Panc1 (cell line): ENCODE results near the gene MORN1. TPM values are rescaled to one million over a fixed set of nuclear protein-coding genes. Genes with fewer than 3 reads are reported as not detected.

Experiments
- ATAC-seq: fragments of 200-7000 bp; cut with Tn5 transposase; 2 replicates; pipeline ENCODE4 v1.9.1; 2020; ENCODE audit warnings: mild to moderate bottlenecking, moderate library complexity
- BruUV-seq: library from RNA; stranded (reverse); fragments of 400-500 nt; replicated peaks from 2 replicates; lab custom pipeline; 2021; lab: Mats Ljungman, UMichigan
- CTCF ChIA-PET: fragments of 300-600 bp; sonication (Branson Sonifier 250); formaldehyde crosslinking; loops from one replicate; lab custom pipeline; 2022; ENCODE audit warnings: antibody characterized with exemption; lab: Charles Lee
- POLR2A ChIA-PET: fragments of 300-600 bp; sonication (Branson Sonifier 250); formaldehyde crosslinking; loops from one replicate; lab custom pipeline; 2022; ENCODE audit warnings: antibody characterized with exemption; lab: Charles Lee
- DNase-seq: peaks from one replicate; pipeline ENCODE4 v3.0.0-alpha.2; 2010; ENCODE audit warnings: low read depth, low spot score
- H3K27ac ChIP-seq: 2 replicates; pipeline ENCODE4 v1.5.1; 2011; ENCODE audit warnings: mild to moderate bottlenecking, low read length, inconsistent platforms
- H3K27me3 ChIP-seq: fragments of 200-500 bp; sonication (Bioruptor generic); 2 replicates; pipeline ENCODE4 v1.6.0; 2014; ENCODE audit warnings: low read length, inconsistent platforms; ENCODE audit not compliant: control insufficient read depth, insufficient read depth
- H3K36me3 ChIP-seq: fragments of 200-500 bp; sonication (Bioruptor generic); 2 replicates; pipeline ENCODE4 v1.5.1; 2014; ENCODE audit warnings: inconsistent platforms, mild to moderate bottlenecking, low read length, moderate library complexity; ENCODE audit not compliant: control insufficient read depth, insufficient read depth
- H3K4me1 ChIP-seq: 2 replicates; pipeline ENCODE4 v1.5.1; 2011; ENCODE audit warnings: inconsistent platforms, mild to moderate bottlenecking, low read length, moderate library complexity; ENCODE audit not compliant: control insufficient read depth, insufficient read depth
- H3K4me3 ChIP-seq, 2 experiments: 2 replicates each; pipeline ENCODE4 v1.5.1; 2011 to 2012; ENCODE audit warnings: low read depth in 2 of 2, low read length in 2 of 2, mild to moderate bottlenecking in 2 of 2, inconsistent platforms in 1 of 2, moderate library complexity in 1 of 2
- H3K9me3 ChIP-seq: fragments of 200-500 bp; sonication (Bioruptor generic); 2 replicates; pipeline ENCODE4 v1.5.1; 2014; ENCODE audit warnings: low read depth, mild to moderate bottlenecking, inconsistent platforms, low read length, moderate library complexity; ENCODE audit not compliant: control insufficient read depth, insufficient read depth
- POLR2AphosphoS5 ChIP-seq: IDR thresholded peaks from 2 replicates; pipeline ENCODE4 v1.6.1; 2012; ENCODE audit warnings: mild to moderate bottlenecking, low read depth, low read length, moderate library complexity
- SIN3A ChIP-seq: IDR thresholded peaks from 2 replicates; pipeline ENCODE4 v1.6.1; 2012; ENCODE audit warnings: low read depth, mild to moderate bottlenecking, low read length, moderate library complexity, borderline replicate concordance; ENCODE audit not compliant: insufficient read depth
- TCF7L2 ChIP-seq: IDR thresholded peaks from 2 replicates; pipeline ENCODE4 v1.6.1; 2011; ENCODE audit warnings: mild to moderate bottlenecking, low read depth, low read length, inconsistent platforms
- in situ Hi-C: cut with HindIII; loops from 2 replicates; pipeline ENCODE4 v1.10.0; 2016; ENCODE audit warnings: low sequenced_read_pairs, low pct_unique_long_range_greater_than_20kb
- intact Hi-C: fragments of 100-400 bp; cut with micrococcal nuclease; formaldehyde crosslinking; loops from one replicate; pipeline ENCODE4 v1.10.0; 2022; ENCODE audit not compliant: unreplicated experiment
- total RNA-seq: library from RNA; stranded (reverse); gene quantifications from one replicate; pipeline ENCODE4 v1.2.1, GENCODE V29; 2021; ENCODE audit not compliant: unreplicated experiment
- TF ChIP-seq, protein P1 (sequence below): fragments of 450-650 bp; IDR thresholded peaks from 2 replicates; pipeline ENCODE4 v1.5.1; 2017; ENCODE audit warnings: mild to moderate bottlenecking
- TF ChIP-seq, protein P2 (sequence below), 2 experiments: IDR thresholded peaks; 2 replicates each; pipeline ENCODE4 v1.6.1; 2011 to 2012; ENCODE audit warnings: low read depth in 2 of 2, control low read depth in 1 of 2, low read length in 1 of 2, mild to moderate bottlenecking in 1 of 2, moderate library complexity in 1 of 2; ENCODE audit not compliant: insufficient read depth in 1 of 2

MORN1 gene
- total RNA-seq, 1 experiment from 2014 or later = 21.3 TPM

DNA sequence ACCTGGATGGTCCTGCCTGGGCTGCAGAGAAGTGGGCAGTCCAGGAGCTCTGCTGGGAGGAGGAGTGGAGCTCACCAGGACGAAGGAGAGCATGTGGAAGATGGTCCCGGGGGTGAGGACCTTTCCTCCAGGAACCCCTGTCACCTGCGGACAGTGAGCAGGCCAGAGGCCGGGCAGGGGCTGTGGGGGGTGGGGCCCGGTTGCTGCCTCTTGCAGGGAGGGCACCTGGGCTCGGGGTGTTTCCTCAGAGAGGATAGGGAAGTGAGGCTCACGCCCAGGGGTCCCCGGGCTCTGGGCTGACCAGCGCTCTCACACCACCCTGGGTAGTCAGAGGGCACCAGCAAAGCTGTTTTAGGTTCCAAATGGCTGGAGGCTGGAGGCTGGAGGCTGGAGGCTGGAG lies 43.7 kb upstream of the MORN1 start:
- no peaks in the 10 kb centered on the region for H3K27me3 ChIP-seq
- no TSS peak for BruUV-seq
- in situ Hi-C loops (no loop called here), intact Hi-C loops (no loop called here)
- H3K27ac ChIP-seq = no peak overlapping the region
- ATAC-seq (no peak), DNase-seq (no peak)
- peaks cover 3% of the 10 kb centered on the region; the same call in 1 of the 2 replicates for H3K4me1 ChIP-seq
- H3K4me3 ChIP-seq = no peak overlapping the region
- TF ChIP-seq, protein P1, sequence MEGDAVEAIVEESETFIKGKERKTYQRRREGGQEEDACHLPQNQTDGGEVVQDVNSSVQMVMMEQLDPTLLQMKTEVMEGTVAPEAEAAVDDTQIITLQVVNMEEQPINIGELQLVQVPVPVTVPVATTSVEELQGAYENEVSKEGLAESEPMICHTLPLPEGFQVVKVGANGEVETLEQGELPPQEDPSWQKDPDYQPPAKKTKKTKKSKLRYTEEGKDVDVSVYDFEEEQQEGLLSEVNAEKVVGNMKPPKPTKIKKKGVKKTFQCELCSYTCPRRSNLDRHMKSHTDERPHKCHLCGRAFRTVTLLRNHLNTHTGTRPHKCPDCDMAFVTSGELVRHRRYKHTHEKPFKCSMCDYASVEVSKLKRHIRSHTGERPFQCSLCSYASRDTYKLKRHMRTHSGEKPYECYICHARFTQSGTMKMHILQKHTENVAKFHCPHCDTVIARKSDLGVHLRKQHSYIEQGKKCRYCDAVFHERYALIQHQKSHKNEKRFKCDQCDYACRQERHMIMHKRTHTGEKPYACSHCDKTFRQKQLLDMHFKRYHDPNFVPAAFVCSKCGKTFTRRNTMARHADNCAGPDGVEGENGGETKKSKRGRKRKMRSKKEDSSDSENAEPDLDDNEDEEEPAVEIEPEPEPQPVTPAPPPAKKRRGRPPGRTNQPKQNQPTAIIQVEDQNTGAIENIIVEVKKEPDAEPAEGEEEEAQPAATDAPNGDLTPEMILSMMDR = no peak
- TF ChIP-seq SIN3A = no peak
- TF ChIP-seq POLR2AphosphoS5 = no peak
- no peak for TF ChIP-seq TCF7L2
- TF ChIP-seq, protein P2, sequence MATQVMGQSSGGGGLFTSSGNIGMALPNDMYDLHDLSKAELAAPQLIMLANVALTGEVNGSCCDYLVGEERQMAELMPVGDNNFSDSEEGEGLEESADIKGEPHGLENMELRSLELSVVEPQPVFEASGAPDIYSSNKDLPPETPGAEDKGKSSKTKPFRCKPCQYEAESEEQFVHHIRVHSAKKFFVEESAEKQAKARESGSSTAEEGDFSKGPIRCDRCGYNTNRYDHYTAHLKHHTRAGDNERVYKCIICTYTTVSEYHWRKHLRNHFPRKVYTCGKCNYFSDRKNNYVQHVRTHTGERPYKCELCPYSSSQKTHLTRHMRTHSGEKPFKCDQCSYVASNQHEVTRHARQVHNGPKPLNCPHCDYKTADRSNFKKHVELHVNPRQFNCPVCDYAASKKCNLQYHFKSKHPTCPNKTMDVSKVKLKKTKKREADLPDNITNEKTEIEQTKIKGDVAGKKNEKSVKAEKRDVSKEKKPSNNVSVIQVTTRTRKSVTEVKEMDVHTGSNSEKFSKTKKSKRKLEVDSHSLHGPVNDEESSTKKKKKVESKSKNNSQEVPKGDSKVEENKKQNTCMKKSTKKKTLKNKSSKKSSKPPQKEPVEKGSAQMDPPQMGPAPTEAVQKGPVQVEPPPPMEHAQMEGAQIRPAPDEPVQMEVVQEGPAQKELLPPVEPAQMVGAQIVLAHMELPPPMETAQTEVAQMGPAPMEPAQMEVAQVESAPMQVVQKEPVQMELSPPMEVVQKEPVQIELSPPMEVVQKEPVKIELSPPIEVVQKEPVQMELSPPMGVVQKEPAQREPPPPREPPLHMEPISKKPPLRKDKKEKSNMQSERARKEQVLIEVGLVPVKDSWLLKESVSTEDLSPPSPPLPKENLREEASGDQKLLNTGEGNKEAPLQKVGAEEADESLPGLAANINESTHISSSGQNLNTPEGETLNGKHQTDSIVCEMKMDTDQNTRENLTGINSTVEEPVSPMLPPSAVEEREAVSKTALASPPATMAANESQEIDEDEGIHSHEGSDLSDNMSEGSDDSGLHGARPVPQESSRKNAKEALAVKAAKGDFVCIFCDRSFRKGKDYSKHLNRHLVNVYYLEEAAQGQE (IDR thresholded peaks at IDR 0.05; ENCODE audit: insufficient read depth in 1 of 2, low read depth in 2 of 2, low read length in 1 of 2) = no peak
- no peaks in the 10 kb centered on the region for H3K9me3 ChIP-seq
- CTCF ChIA-PET = no interaction called here
- no peaks in the 10 kb centered on the region for H3K36me3 ChIP-seq
- POLR2A ChIA-PET = interaction anchor here (0.6 kb wide), 1 partner anchor 128 kb away, joined by 11 read pairs; no protein-coding TSS in a partner anchor

DNA sequence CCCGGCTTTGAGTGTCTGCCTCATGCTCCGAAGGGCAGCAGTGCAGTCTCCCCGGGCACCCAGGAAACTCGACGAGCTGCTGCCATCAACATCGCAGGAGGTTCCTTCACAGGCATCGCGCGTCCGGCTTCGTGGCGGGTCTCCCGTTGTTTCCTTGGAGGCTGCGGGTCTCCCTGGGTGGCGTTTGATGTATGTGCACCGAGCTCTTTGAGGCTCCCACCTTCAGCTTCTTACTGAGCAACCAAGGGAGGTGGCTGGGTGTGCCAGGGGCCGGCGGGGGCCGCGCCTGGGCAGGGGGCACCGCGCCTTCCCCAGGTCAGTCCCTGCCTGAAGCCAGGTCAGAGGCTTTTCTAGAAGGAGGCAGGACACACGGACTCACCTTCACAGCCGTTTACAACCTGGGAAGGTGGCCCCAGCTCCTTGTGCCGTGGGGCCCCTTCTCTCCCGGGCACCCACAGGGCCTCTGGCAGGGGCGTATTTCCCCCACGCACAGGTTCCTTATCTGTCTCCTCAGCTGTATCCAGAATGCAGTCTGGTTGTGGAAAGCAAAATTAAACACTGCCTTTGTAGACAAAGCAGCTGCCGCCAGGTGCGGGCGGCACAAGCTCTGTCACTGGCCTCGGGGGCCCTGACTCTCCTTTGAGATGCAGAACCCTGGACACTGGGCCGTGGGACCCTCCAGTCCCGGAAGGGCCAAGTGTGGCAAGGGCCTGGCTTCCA lies 42.7 kb upstream of the MORN1 start:
- ATAC-seq = no peak
- Histone ChIP-seq H3K4me1 (peaks cover 3% of the 10 kb centered on the region; the same call in 1 of the 2 replicates), H3K9me3 (no peaks in the 10 kb centered on the region), H3K27ac (no peak overlapping the region), H3K36me3 (no peaks in the 10 kb centered on the region), H3K27me3 (no peaks in the 10 kb centered on the region), H3K4me3 (no peak overlapping the region)
- in situ Hi-C loops (no loop called here), intact Hi-C loops (no loop called here)
- POLR2A ChIA-PET = no interaction called here
- TF ChIP-seq, protein P1 = no peak
- TF ChIP-seq TCF7L2 (no peak), SIN3A (no peak), POLR2AphosphoS5 (no peak)
- TF ChIP-seq, protein P2 (IDR thresholded peaks at IDR 0.05; ENCODE audit: insufficient read depth in 1 of 2, low read depth in 2 of 2, low read length in 1 of 2) = no peak
- DNase-seq = no peak
- CTCF ChIA-PET = no interaction called here
- BruUV-seq = no TSS peak
